NCI-H524 (cell line): ENCODE results near the gene KCNQ1.

ENCODE experiments used
- DNase-seq, 2 experiments: peaks; one replicate each; lab custom pipeline; 2025; lab: John Stamatoyannopoulos, UW

Gene KCNQ1

DNA sequence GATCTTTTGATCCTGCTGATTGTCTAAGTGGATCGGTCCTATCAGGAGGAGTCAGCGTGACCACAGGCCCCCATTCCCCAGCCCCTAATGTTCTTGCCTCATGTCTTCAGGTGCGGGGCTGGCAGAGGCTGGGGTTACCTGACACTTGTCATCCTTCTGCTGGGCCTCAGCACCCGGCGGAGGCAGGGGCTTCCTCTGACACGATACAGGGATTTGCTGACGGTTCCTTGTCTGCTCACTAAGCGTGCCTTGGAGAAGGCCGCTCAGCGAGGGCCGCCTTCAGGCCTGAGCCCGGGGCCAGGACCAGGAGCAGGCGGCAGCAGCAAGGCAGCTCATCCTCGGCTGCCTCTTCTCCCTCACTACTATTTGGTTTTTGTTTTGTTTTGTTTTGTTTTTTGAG lies 300.7 kb downstream of the KCNQ1 start:
- DNase-seq = no peak

DNA sequence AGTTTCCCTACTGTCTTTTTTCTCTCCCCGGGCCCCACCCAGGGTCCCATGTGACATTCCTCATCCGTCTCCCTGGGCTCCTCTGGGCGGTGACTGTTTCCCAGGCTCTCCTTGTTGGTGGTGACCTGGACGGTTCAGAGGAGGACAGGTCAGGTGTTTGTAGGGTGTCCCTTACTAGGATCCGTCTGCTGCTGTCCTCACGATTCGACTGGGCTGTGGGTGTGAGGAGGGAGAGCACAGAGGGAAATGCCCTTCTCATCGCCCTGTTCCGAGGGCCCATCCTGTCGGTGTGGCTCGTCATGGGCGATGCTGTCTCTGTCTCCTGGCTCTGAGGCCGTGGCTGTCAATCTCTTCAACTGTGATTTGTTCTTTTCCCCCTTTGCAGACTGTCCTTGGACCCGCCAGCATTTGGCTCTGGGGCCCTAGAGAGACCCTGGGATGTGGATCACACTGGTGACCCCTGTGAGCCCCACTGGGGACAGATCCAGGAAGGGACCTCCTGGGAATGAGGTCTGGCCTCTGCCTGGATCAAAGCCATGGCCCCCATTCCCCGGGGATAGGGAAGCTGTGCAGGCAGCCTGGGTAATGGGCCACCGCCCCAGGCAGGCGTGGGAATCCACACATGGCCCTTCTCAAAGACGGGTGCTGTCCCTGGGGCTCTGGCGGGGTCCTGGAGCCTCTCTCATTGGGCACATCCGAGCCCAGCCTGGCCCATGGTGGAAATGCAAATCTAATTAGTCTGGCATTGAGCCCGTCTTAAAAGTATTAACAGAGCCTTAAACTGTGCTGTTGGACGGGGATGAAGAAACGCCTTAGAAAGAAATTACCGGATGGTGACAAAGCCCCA lies 301.8 kb downstream of the KCNQ1 start:
- peak in 1 of 2 experiments; percentile 5 for DNase-seq

GRCh38 chr11:2747248-2748027 lies 302.6 kb downstream of the KCNQ1 start:
- DNase-seq = no peak

GRCh38 chr11:2748061-2748813 lies 303.4 kb downstream of the KCNQ1 start:
- peak in 1 of 2 experiments; percentile 59 for DNase-seq

DNA sequence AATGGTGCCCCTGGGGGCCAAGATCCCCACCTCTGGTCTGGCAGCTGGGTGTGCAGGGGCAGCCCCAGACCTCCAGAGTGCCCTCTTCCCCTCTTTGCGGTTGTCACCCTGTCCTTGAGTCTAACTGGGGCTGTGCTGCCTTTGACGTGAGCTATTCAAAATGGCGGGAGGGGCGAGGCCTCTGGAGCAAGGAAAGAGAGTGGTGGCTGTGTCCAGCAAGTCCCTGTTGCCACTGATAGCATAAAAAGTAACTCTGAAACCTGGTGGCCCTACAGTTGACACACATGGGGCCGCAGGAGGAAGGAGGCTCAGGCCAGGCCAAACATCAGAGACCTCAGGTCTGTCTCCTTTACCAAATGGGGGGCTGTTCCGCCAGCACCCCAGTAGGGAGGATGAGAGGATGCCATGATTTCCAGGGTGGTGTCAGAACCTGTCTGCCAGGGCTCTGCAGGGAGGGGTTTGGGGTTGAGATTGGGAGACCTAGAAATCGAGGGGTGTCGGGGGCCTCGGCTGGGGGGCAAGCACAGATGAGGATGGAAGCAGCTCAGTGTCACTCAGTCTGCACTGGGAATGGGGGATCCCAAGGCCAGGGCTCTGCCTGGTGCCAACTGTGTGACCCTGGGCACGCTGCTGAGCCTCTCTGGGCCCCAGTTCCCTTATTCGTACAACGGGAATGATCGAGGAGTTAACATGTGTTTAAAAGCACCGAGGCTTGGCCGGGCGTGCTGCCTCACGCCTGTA lies 304.2 kb downstream of the KCNQ1 start:
- no peak for DNase-seq

- DNase-seq = no peak
Observed at GRCh38 chr11:2750101-2750681, 305.4 kb downstream of the KCNQ1 start.

DNA sequence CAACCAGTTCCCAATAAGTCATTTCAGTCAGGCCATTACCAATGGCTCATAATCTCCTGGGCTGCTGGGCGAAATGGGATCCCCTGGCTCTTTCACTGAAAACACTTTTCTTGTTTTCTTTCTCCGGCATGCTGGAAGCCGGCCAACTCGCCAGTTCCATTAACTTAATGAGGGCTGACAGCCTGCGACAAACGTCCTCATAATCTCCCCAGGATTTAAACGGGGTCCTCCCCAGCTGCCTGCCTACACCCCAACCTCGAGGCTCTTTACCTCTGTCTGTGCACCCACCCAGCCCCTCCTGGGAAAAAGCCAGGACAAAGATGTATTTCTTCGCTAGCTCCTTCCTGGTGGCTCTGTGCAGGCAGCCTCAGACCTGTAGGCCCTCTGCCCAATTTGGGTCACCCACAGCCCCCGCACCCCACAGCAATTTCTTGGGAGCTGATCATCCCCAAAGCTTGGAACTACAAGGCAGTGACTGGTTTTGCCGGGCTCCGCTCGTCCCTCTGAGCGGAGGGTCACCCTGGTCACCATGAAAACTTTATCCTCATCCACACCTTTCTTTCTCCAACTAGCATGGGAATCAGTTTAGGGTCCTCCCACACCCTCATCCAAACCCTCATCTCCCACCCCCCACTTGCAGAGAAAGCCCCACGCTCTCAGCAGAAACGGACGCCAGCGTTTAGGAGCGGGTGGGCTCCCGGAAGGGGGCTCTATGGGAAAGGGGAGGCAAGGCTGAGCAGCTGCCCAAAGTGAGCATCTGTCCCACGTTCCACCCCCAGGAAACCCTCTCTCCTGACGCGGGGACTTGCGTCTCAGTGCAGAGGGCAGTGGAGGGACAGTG lies 306.1 kb downstream of the KCNQ1 start:
- DNase-seq = peak; percentile 69 to 81

GRCh38 chr11:2751523-2752203 lies 306.9 kb downstream of the KCNQ1 start:
- DNase-seq = no peak

GRCh38 chr11:2752204-2752770 lies 307.5 kb downstream of the KCNQ1 start:
- no peak for DNase-seq

DNA sequence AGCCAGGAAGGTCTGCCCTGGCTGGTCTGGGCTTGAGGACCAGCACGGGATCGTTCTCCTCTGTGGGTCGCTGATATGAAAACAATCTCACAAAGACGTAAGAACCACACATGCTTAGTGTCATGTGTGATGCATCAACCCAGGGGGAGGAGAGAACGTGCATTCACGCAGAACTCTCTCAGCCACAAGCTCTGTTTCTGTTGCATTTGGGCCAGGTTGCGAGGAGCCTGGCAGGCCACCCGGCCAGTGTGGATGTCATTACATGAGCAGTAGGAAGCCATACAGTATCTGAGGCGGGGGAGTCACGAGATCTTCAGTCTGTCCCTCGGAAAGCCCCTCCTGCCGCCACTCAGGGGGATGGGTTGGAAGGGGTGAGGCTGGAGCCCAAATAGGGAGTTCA lies 308.1 kb downstream of the KCNQ1 start:
- DNase-seq = no peak

GRCh38 chr11:2754008-2754407 lies 309.2 kb downstream of the KCNQ1 start:
- DNase-seq = no peak

- DNase-seq = no peak
Observed at GRCh38 chr11:2755071-2755470, 310.3 kb downstream of the KCNQ1 start.

- DNase-seq = no peak
Observed at GRCh38 chr11:2758751-2759150, 313.9 kb downstream of the KCNQ1 start.

DNA sequence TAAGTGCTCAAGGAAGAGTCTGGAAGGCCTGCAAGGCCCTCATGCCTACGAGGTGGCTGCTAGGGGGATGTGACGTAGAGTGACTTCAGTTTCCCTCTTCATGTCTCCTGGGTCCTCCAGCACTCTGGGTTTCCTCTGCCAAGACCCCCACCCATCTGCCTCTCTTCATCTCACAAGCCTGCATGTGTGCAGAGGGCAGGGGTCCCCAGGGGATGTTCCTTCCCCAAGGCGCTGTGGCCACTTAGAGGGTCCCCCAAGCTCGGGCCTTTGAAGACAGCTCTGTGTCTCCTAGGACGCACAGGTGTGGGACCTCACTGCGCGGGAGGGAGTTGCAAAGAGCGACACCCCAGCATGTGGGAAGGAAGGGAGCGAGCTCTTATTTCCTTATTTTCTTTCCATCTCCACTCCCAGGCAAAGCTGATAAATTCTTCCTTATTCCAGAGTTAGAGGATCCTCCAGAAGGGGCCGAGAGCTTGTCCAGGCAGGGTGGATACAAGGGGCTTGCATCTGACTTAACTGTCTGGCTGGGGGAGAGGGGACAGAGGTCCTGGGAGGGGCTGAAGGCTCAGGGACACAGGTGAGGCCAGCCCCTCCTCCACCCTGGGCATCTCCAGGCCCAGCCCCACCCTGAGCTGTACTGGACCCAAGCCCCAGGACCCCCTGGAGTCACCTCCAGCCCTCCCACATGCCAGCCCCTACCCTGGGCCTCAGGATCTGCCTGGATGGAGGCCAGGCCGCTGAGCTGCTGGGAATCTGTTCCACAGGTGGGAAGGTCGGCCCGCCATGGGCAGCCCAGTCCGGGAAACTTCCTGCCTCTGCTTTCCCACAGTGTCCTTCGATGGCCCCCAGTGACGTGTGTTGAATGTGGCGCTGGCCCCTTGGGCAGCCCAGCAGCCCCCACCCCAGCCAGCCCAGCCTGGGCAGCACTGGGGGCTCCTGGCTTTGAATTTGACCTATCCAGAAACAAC lies 314.7 kb downstream of the KCNQ1 start:
- DNase-seq = no peak

GRCh38 chr11:2760196-2760871 lies 315.5 kb downstream of the KCNQ1 start:
- no peak for DNase-seq

DNA sequence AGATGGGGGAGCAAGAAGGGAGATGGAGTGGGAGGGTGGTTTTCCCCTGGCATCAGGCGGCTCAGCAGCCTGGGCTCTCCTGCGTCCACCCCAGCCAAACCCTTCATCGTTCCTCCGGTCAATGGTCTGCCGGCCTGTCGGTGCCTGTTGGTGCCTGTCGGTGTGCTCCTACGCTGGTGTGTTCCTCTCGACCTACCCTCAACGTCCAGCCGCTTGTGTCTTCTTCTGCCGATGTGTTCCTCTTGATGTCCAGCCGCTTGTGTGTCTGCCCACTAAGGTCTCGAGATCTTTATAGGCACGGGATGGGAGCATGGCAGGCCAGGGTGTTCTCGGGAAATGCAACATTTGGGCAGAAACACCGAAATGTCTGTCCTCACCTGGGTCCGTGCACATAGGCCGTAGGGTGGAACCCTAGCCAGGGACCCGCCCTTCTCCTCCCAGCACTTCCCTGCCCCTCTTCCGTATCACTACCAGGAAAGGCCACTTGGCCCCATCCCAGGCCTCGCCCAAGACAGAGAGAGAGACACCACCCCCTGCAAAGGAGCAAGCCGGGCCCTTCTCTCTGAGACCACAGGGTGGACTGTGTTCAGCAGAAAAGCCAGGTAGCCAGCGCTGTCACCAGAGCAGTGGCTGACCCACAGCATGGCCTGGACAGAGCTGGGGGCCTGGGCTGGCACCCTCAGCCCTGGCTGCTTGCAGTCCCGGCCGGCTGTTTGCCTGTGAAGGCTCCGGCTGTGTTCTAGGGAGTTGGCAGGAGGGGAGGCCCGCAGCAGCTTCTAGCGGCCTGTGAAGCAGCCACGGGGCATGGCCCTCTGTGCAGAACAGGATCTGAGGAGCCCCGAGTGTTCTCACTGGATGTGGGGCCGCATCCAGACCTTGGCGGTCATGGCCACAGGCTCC lies 316.6 kb downstream of the KCNQ1 start:
- no peak for DNase-seq

DNA sequence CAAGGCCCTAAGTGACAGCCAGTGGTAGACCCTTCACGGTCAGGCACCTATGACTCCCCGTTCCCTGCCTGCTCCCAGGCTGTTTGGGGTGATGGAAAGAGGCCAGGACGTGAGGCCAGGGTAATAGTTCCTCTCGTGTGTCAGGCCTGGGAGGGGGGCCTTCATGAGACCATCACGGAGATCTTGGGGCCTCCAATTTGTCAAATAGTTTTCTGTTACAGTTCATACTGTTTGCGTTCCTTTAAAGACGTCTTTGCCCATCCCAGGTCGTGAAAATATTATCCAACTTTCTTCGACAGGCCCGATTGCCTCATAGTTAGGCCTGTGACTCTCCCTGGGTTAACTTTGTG lies 317.2 kb downstream of the KCNQ1 start:
- no peak for DNase-seq
